ENCODE results near the gene ST14. TPM values are rescaled to one million over a fixed set of nuclear protein-coding genes. Genes with fewer than 3 reads are reported as not detected.

The ST14 gene
- total RNA-seq, 1 experiment from 2014 or later = 1.8 TPM

DNA sequence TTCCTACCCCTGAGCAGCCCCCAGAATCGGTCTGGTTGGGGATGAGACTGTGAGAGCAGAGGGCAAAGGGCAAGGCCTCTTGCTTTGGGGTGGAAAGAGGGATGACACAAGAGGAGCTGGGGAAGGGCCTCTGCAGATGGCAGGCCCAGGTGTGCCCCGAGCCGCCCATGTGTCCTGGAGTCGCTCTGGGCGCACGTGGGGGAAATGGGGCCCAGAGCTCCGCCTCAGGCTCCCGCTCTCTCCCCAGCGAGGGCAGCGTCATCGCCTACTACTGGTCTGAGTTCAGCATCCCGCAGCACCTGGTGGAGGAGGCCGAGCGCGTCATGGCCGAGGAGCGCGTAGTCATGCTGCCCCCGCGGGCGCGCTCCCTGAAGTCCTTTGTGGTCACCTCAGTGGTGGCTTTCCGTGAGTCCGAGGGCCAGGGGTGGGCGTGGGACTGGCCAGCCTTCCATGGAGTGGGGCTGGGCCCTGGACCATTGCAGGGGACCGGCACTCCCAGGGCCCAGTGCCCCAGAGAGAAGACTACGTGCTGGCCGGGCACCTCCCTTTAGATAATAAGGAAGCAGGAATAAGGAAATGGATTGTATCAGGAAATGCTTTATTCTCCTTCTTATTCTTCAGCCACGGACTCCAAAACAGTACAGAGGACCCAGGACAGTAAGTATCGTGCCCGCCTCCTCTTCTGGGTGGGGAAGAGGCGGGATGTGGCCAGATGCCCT lies 30.1 kb downstream of the ST14 start:
- BruUV-seq (replicated peaks) = no TSS peak
- ATAC-seq = no peak
- no peak for TF ChIP-seq TCF7L2 (IDR thresholded peaks at IDR 0.05; ENCODE audit: low read depth, low read length)
- no peak for TF ChIP-seq CTCF (IDR thresholded peaks at IDR 0.05)
- no peak for TF ChIP-seq SIN3A (IDR thresholded peaks at IDR 0.05; ENCODE audit: borderline replicate concordance, insufficient read depth, low read depth, low read length)
- TF ChIP-seq REST (IDR thresholded peaks at IDR 0.05; ENCODE audit: insufficient read depth in 1 of 2, low read depth in 2 of 2, low read length in 1 of 2) = no peak
- no peak for TF ChIP-seq POLR2AphosphoS5 (IDR thresholded peaks at IDR 0.05; ENCODE audit: low read depth, low read length)
- Histone ChIP-seq H3K4me1 (ENCODE audit: control insufficient read depth, insufficient read depth, low read length) (no peaks in the 10 kb centered on the region), H3K27me3 (ENCODE audit: control insufficient read depth, insufficient read depth, low read length) (no peaks in the 10 kb centered on the region), H3K4me3 (ENCODE audit: low read depth in 2 of 2, low read length in 2 of 2) (no peak overlapping the region), H3K27ac (ENCODE audit: low read length) (no peak overlapping the region), H3K9me3 (ENCODE audit: control insufficient read depth, insufficient read depth, low read depth, low read length) (no peaks in the 10 kb centered on the region), H3K36me3 (ENCODE audit: control insufficient read depth, insufficient read depth, low read length) (no peaks in the 10 kb centered on the region)
- ChIA-PET POLR2A (no interaction called here), CTCF (no interaction called here)
- intact Hi-C loops (cut with micrococcal nuclease; ENCODE audit: unreplicated experiment) (no loop called here), in situ Hi-C loops (cut with HindIII; ENCODE audit: low pct_unique_long_range_greater_than_20kb, low sequenced_read_pairs) (no loop called here)
- DNase-seq (ENCODE audit: low read depth, low spot score) = no peak

- in situ Hi-C loops (cut with HindIII; ENCODE audit: low pct_unique_long_range_greater_than_20kb, low sequenced_read_pairs) = no loop called here
- ATAC-seq (no peak), DNase-seq (ENCODE audit: low read depth, low spot score) (no peak)
- no TSS peak for BruUV-seq (replicated peaks)
- intact Hi-C loops (cut with micrococcal nuclease; ENCODE audit: unreplicated experiment) = no loop called here
- TF ChIP-seq SIN3A (IDR thresholded peaks at IDR 0.05; ENCODE audit: borderline replicate concordance, insufficient read depth, low read depth, low read length) (no peak), CTCF (IDR thresholded peaks at IDR 0.05) (no peak), POLR2AphosphoS5 (IDR thresholded peaks at IDR 0.05; ENCODE audit: low read depth, low read length) (no peak), TCF7L2 (IDR thresholded peaks at IDR 0.05; ENCODE audit: low read depth, low read length) (no peak), REST (IDR thresholded peaks at IDR 0.05; ENCODE audit: insufficient read depth in 1 of 2, low read depth in 2 of 2, low read length in 1 of 2) (no peak)
- Histone ChIP-seq H3K4me3 (ENCODE audit: low read depth in 2 of 2, low read length in 2 of 2) (no peak overlapping the region), H3K4me1 (ENCODE audit: control insufficient read depth, insufficient read depth, low read length) (no peaks in the 10 kb centered on the region), H3K27ac (ENCODE audit: low read length) (no peak overlapping the region), H3K9me3 (ENCODE audit: control insufficient read depth, insufficient read depth, low read depth, low read length) (no peaks in the 10 kb centered on the region), H3K27me3 (ENCODE audit: control insufficient read depth, insufficient read depth, low read length) (no peaks in the 10 kb centered on the region), H3K36me3 (ENCODE audit: control insufficient read depth, insufficient read depth, low read length) (no peaks in the 10 kb centered on the region)
- CTCF ChIA-PET = no interaction called here
- POLR2A ChIA-PET = interaction anchor here (0.6 kb wide), 1 partner anchor 254 kb away, joined by 4 read pairs; no protein-coding TSS in a partner anchor
These were observed 30.8 kb downstream of the ST14 start for GRCh38 chr11:130190371-130190881.
